Liver (tissue), 9 donors: ENCODE measurements around the gene BRAP. TPM values are rescaled to one million over a fixed set of nuclear protein-coding genes. Genes with fewer than 3 reads are reported as not detected.
"Not testable (repeated sequence)": the region's sequence is repeated elsewhere in the genome, so short reads cannot be mapped to it uniquely, and the experiment has no call there.

Experiments
- DNase-seq: peaks from one replicate; pipeline ENCODE4 v3.0.0-alpha.2; 2017; ENCODE audit warnings: low spot score
- H3K27ac ChIP-seq, 2 donors: one replicate each; pipeline ENCODE4 v1.7.0; 2013; ENCODE audit warnings: inconsistent platforms in 2 of 2, low read length in 2 of 2, control low read depth in 1 of 2, low read depth in 1 of 2, mild to moderate bottlenecking in 1 of 2
- H3K27me3 ChIP-seq, 4 donors: one replicate each; pipeline versions ENCODE4 v1.6.1 to v1.7.0; 2013; ENCODE audit warnings: low read length in 3 of 4, inconsistent platforms in 1 of 4, mild to moderate bottlenecking in 1 of 4, moderate library complexity in 1 of 4; ENCODE audit not compliant: control insufficient read depth in 4 of 4, insufficient read depth in 4 of 4
- H3K36me3 ChIP-seq, 4 donors: one replicate each; pipeline versions ENCODE4 v1.6.1 to v1.7.0; 2013; ENCODE audit warnings: low read length in 3 of 4, mild to moderate bottlenecking in 3 of 4, low read depth in 1 of 4, moderate library complexity in 1 of 4; ENCODE audit not compliant: control insufficient read depth in 4 of 4, insufficient read depth in 3 of 4
- H3K4me1 ChIP-seq, 4 donors: one replicate each; pipeline versions ENCODE4 v1.6.1 to v1.7.0; 2013; ENCODE audit warnings: low read length in 3 of 4, mild to moderate bottlenecking in 3 of 4, moderate library complexity in 1 of 4; ENCODE audit not compliant: control insufficient read depth in 4 of 4, insufficient read depth in 4 of 4
- H3K4me3 ChIP-seq, 3 donors: one replicate each; pipeline versions ENCODE4 v1.6.1 to v1.7.0; 2013; ENCODE audit warnings: low read length in 3 of 3, control low read depth in 1 of 3, low read depth in 1 of 3, mild to moderate bottlenecking in 1 of 3
- H3K9ac ChIP-seq, 2 donors: one replicate each; pipeline ENCODE4 v1.7.0; 2013; ENCODE audit warnings: low read length in 2 of 2, mild to moderate bottlenecking in 2 of 2, moderate library complexity in 2 of 2, control low read depth in 1 of 2, low read depth in 1 of 2
- H3K9me3 ChIP-seq, 4 donors: one replicate each; pipeline versions ENCODE4 v1.6.1 to v1.7.0; 2013; ENCODE audit warnings: low read length in 3 of 4; ENCODE audit not compliant: control insufficient read depth in 4 of 4
- FOXA1 ChIP-seq: IDR thresholded peaks from 2 replicates; pipeline ENCODE4 v1.6.1; 2016; ENCODE audit warnings: antibody characterized with exemption
- HNF4G ChIP-seq: IDR thresholded peaks from 2 replicates; pipeline ENCODE4 v1.6.1; 2016; ENCODE audit warnings: antibody characterized with exemption
- JUND ChIP-seq, 2 donors: IDR thresholded peaks; 2 replicates each; pipeline ENCODE4 v1.6.1; 2016; ENCODE audit warnings: antibody characterized with exemption in 2 of 2
- NR2F2 ChIP-seq: IDR thresholded peaks from 2 replicates; pipeline ENCODE4 v1.6.1; 2016; ENCODE audit warnings: antibody characterized with exemption
- RAD21 ChIP-seq, 2 donors: IDR thresholded peaks; 2 replicates each; pipeline ENCODE4 v1.6.1; 2016; ENCODE audit warnings: antibody characterized with exemption in 2 of 2, mild to moderate bottlenecking in 2 of 2
- RXRA ChIP-seq, 2 donors: IDR thresholded peaks; 2 replicates each; pipeline ENCODE4 v1.6.1; 2017 to 2018; ENCODE audit warnings: antibody characterized with exemption in 2 of 2, mild to moderate bottlenecking in 1 of 2
- YY1 ChIP-seq: IDR thresholded peaks from 2 replicates; pipeline ENCODE4 v1.6.1; 2016; ENCODE audit warnings: antibody characterized with exemption, mild to moderate bottlenecking
- WGBS: extraction: QIAGEN DNeasy Blood & Tissue Kit; methylation state at CpG from one replicate; pipeline ENCODE4 v1.1.7; 2013; 5-methylcytosine and 5-hydroxymethylcytosine counted together
- polyA plus RNA-seq, 2 donors: library from polyadenylated mRNA; stranded (reverse) in 1 of 2; unstranded in 1 of 2; fragments of 200-250 nt in 1 of 2; fragments of >200 nt in 1 of 2; fragmentation: Nextera tagmentation in 1 of 2; extraction: Ambion mirVana in 1 of 2; gene quantifications; one replicate each; pipeline versions ENCODE4 v1.2.1 to v1.2.3, GENCODE V29; 2013 to 2015
- total RNA-seq, 2 donors: library from RNA; depleted of rRNA; stranded (reverse); fragments of >200 nt; gene quantifications; one replicate each; pipeline ENCODE4 v1.2.3, GENCODE V29; 2014
- TF ChIP-seq, protein P1 (sequence below): IDR thresholded peaks from 2 replicates; pipeline ENCODE4 v1.6.1; 2016; ENCODE audit warnings: antibody characterized with exemption
- TF ChIP-seq, protein P2 (sequence below): IDR thresholded peaks from 2 replicates; pipeline ENCODE4 v1.6.1; 2016; ENCODE audit warnings: antibody characterized with exemption, mild to moderate bottlenecking
- TF ChIP-seq, protein P3 (sequence below): IDR thresholded peaks from 2 replicates; pipeline ENCODE4 v1.6.1; 2016; ENCODE audit warnings: antibody characterized with exemption
- TF ChIP-seq, protein P4 (sequence below): fragments of 150-350 bp; IDR thresholded peaks from 2 replicates; pipeline ENCODE4 v1.5.1; 2017; ENCODE audit warnings: improper control_type of control experiment, low read depth, low read length; ENCODE audit not compliant: missing input control
- TF ChIP-seq, protein P5 (sequence below): IDR thresholded peaks from 2 replicates; pipeline ENCODE4 v1.6.1; 2016; ENCODE audit warnings: antibody characterized with exemption
- donor health status: healthy.
- donor health status: healthy.
- donor health status: healthy.
- donor health status: healthy.
- donor health status: healthy.

The BRAP gene
- total and polyA plus RNA-seq, 4 donors: 4.8 to 10.1 (median 6.7) TPM

DNA sequence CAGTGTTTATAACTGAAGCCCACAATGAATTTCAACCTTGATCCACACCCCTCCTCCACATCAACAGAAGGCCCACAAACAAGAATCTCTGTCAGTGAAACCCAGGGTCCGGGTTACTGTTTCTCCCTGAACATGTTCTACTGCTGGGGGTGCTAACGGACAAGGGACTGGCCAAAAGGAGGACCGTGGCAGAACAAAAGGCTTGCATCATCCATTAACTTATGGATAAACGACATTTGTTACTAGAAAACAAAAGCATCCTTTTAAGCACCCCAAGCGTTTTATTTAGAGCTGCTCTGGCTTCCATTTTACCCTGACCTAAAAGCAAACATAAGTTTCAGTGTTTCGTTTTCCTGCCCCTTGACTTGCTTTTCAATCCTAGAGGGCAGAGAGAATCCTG lies 32.2 kb downstream of the BRAP start:
- Histone ChIP-seq H3K4me1 (peaks cover 0 to 3% (median 0%) of the 10 kb centered on the region in 4 donors), H3K4me3 (no peak overlapping the region), H3K36me3 (peaks cover 4 to 46% (median 32%) of the 10 kb centered on the region in 4 donors), H3K27me3 (no peaks in the 10 kb centered on the region), H3K27ac (no peak overlapping the region), H3K9ac (no peak overlapping the region), H3K9me3 (no peaks in the 10 kb centered on the region)
- WGBS: 92% methylated on average over 6 of the region's 6 CpGs
- no peak for TF ChIP-seq FOXA1
- TF ChIP-seq, protein P1, sequence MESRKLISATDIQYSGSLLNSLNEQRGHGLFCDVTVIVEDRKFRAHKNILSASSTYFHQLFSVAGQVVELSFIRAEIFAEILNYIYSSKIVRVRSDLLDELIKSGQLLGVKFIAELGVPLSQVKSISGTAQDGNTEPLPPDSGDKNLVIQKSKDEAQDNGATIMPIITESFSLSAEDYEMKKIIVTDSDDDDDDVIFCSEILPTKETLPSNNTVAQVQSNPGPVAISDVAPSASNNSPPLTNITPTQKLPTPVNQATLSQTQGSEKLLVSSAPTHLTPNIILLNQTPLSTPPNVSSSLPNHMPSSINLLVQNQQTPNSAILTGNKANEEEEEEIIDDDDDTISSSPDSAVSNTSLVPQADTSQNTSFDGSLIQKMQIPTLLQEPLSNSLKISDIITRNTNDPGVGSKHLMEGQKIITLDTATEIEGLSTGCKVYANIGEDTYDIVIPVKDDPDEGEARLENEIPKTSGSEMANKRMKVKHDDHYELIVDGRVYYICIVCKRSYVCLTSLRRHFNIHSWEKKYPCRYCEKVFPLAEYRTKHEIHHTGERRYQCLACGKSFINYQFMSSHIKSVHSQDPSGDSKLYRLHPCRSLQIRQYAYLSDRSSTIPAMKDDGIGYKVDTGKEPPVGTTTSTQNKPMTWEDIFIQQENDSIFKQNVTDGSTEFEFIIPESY: no peak
- TF ChIP-seq JUND (IDR thresholded peaks at IDR 0.05): no peak
- TF ChIP-seq, protein P2, sequence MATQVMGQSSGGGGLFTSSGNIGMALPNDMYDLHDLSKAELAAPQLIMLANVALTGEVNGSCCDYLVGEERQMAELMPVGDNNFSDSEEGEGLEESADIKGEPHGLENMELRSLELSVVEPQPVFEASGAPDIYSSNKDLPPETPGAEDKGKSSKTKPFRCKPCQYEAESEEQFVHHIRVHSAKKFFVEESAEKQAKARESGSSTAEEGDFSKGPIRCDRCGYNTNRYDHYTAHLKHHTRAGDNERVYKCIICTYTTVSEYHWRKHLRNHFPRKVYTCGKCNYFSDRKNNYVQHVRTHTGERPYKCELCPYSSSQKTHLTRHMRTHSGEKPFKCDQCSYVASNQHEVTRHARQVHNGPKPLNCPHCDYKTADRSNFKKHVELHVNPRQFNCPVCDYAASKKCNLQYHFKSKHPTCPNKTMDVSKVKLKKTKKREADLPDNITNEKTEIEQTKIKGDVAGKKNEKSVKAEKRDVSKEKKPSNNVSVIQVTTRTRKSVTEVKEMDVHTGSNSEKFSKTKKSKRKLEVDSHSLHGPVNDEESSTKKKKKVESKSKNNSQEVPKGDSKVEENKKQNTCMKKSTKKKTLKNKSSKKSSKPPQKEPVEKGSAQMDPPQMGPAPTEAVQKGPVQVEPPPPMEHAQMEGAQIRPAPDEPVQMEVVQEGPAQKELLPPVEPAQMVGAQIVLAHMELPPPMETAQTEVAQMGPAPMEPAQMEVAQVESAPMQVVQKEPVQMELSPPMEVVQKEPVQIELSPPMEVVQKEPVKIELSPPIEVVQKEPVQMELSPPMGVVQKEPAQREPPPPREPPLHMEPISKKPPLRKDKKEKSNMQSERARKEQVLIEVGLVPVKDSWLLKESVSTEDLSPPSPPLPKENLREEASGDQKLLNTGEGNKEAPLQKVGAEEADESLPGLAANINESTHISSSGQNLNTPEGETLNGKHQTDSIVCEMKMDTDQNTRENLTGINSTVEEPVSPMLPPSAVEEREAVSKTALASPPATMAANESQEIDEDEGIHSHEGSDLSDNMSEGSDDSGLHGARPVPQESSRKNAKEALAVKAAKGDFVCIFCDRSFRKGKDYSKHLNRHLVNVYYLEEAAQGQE: no peak
- TF ChIP-seq, protein P3, sequence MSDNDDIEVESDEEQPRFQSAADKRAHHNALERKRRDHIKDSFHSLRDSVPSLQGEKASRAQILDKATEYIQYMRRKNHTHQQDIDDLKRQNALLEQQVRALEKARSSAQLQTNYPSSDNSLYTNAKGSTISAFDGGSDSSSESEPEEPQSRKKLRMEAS: no peak
- no peak for TF ChIP-seq RAD21 (IDR thresholded peaks at IDR 0.05)
- no peak for TF ChIP-seq RXRA (IDR thresholded peaks at IDR 0.05)
- TF ChIP-seq, protein P4, sequence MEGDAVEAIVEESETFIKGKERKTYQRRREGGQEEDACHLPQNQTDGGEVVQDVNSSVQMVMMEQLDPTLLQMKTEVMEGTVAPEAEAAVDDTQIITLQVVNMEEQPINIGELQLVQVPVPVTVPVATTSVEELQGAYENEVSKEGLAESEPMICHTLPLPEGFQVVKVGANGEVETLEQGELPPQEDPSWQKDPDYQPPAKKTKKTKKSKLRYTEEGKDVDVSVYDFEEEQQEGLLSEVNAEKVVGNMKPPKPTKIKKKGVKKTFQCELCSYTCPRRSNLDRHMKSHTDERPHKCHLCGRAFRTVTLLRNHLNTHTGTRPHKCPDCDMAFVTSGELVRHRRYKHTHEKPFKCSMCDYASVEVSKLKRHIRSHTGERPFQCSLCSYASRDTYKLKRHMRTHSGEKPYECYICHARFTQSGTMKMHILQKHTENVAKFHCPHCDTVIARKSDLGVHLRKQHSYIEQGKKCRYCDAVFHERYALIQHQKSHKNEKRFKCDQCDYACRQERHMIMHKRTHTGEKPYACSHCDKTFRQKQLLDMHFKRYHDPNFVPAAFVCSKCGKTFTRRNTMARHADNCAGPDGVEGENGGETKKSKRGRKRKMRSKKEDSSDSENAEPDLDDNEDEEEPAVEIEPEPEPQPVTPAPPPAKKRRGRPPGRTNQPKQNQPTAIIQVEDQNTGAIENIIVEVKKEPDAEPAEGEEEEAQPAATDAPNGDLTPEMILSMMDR: no peak
- no peak for TF ChIP-seq NR2F2
- TF ChIP-seq, protein P5, sequence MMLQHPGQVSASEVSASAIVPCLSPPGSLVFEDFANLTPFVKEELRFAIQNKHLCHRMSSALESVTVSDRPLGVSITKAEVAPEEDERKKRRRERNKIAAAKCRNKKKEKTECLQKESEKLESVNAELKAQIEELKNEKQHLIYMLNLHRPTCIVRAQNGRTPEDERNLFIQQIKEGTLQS: no peak
- no peak for TF ChIP-seq HNF4G
- no peak for TF ChIP-seq YY1
- no peak for DNase-seq

DNA sequence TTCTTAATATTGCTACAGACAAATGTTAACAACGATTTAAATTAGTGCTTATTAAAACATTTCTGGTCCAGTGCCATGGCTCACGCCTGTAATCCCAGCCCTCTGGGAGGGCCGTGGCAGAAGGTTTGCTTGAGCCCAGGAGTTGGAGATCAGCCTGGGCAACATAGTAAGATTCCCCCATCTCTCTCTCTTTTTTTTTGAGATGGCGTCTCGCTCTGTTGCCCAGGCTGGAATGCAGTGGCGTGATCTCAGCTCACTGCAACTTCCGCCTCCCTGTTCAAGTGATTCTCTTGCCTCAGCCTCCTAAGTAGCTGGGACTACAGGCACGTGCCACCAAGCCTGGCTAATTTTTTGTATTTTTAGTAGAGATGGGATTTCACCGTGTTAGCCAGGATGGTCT lies 33.2 kb downstream of the BRAP start:
- whole genome bisulfite sequencing: 96% methylated on average over 9 of the region's 9 CpGs
- H3K9ac ChIP-seq, H3K27ac ChIP-seq, H3K27me3 ChIP-seq, H3K4me1 ChIP-seq, H3K9me3 ChIP-seq, H3K4me3 ChIP-seq, DNase-seq: not testable (repeated sequence)
- peaks cover 4 to 39% (median 31%) of the 10 kb centered on the region in 4 donors for H3K36me3 ChIP-seq
